RCC 7860 (cell line): Measurements from ENCODE around the gene TRIP6.
A peak's percentile ranks its signal among the peaks of the same experiment; 100 is the strongest.

Experiments used
- DNase-seq: peaks from one replicate; pipeline ENCODE4 v3.0.0-alpha.2; 2015; ENCODE audit warnings: low spot score
- FAIRE-seq: peaks from 2 replicates; lab custom pipeline; 2012; peaks lifted over from hg19 to GRCh38; lab: Jason Lieb, UNC

Gene TRIP6

DNA sequence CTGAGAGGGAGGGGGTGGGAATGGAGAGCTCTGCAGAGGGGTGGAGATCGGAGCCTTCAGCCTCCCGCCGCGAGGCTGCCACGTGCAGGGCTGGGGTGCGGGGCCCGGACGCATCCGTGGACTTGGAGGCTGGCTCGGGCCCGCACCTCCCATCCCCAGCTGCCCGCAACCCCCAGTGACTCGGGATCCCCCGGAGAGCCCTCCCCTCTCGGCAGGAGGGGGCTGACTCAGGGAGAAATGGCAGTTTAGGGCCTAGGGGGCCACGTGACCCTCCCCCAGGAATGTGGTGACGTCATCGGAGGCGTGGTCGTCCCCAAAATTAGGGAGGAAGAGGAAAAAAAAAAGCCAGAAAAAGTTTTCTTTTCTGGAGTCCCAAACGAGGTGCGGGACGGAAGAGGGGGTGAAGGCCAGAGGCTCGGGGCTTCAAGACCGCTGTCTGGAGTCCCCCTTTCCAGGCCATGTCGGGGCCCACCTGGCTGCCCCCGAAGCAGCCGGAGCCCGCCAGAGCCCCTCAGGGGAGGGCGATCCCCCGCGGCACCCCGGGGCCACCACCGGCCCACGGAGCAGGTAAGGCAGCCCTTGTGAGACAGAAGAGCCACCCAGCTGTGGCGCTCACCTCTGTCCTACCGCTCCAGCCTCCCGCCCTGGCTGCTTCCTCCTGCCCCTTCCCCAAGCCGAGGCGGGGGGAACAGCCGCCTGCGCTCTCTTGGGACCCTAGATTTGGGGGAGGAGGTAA, at the start of gene TRIP6:
TSS of gene TRIP6 (plus strand) at position 348 of the 736 bp plus-strand sequence. CDS start at position 459, 111 bp downstream.
- DNase-seq (peak; percentile 92), FAIRE-seq (peak; percentile 84)

DNA sequence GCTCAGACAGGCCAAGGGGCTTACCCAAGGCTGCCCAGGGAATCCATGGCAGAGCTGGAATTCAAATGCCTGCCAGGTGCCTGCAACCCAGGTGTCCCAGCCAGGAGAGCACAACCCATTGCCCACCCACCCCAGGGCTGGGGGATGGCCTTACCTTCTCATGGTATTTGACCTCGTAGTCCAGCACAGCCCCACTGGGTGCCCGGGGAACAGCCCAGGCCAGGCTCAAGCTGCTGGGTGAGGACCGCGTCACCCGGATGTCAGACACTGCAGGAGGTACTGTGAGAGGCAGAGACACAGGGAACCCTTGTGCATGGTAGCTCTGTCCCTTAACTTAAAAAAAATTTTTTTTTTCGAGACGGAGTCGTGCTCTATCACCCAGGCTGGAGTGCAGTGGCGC, 48.8 kb upstream of the TRIP6 start:
- no peak for DNase-seq
- no peak for FAIRE-seq

DNA sequence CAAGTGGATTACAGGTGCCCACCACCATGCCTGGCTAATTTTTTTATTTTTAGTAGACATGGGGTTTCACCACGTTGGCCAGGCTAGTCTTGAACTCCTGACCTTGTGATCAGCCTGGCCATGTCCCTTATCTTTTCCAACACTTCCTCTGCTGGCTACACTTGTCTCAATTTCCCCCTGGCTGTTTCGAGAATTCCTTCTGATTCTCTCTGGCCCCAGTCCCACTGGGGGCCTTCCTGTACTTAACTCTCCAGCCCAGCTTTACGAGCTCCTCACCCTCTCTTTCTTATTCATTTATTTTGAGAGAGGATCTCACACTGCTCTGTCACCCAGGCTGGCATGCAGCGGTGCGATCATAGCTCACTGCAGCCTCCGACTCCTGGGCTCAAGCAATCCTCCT, 48.4 kb upstream of the TRIP6 start:
- FAIRE-seq, result no peak
- DNase-seq, result no peak

- FAIRE-seq (no peak), DNase-seq (no peak)
These were observed 47.6 kb upstream of the TRIP6 start for GRCh38 chr7:100819586-100819985.

GRCh38 chr7:100822236-100823139, 44.7 kb upstream of the TRIP6 start:
- FAIRE-seq, result no peak
- no peak for DNase-seq

DNA sequence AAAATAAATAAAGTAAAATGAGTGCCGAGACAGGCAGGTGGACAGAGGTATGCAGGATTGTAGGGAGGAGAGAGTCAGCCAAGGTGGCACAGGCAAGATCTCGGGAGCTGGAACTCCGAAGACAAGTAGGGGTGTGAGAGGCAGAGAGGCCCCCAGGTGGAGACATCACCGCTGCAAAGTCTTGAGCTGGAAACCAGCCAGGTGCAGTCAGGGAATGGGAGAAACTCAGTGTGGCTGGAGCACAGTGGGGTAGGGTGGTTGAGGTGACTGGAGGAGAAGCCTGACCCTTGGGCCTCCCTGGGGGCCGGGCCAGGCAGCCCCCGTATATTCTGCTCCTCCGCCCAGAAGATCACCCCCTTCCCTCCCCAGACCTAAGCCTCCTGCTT, 44.1 kb upstream of the TRIP6 start:
- DNase-seq, result no peak
- no peak for FAIRE-seq

GRCh38 chr7:100823534-100823933, 43.7 kb upstream of the TRIP6 start:
- DNase-seq (no peak), FAIRE-seq (no peak)

GRCh38 chr7:100824499-100825214, 42.5 kb upstream of the TRIP6 start:
- FAIRE-seq (no peak), DNase-seq (no peak)

GRCh38 chr7:100825215-100825671, 41.9 kb upstream of the TRIP6 start:
- FAIRE-seq, result no peak
- no peak for DNase-seq

DNA sequence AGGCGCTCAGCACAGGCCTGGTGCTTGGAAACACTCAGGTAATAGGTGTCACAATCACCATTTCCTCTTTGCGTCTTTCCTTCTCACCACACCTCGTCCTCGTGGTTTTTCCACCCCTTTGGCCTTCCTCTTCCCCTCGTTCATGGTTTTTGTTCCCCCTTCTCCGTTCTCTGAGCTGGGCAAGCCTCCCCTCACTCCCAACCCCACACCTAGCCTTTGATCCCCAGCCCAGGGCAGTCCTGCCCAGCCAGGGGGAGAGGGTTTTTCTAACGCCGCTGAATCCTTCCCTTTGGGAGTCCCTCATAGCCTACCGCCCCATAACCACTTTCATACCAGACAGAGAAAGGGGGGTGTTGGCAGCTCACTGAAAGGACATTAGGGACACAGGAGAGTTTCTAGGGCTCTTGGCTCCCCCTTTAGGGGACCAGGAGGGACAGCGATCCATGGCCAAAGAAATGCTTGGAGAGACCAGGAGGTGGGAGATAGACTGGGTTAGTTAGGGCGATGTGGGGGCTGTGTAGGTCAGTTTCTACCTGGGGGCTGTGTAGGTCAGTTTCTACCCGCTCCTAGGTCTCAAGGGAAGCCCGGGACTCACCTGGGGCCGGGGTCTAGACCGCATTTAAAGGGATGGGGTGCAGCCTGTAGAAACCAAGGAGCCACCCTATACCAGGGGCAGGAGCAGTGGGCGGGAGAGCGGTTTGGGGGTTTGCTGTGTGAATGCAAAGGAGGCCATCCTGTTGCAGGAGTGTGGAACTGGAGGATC, 41.3 kb upstream of the TRIP6 start:
- FAIRE-seq (no peak), DNase-seq (no peak)

DNA sequence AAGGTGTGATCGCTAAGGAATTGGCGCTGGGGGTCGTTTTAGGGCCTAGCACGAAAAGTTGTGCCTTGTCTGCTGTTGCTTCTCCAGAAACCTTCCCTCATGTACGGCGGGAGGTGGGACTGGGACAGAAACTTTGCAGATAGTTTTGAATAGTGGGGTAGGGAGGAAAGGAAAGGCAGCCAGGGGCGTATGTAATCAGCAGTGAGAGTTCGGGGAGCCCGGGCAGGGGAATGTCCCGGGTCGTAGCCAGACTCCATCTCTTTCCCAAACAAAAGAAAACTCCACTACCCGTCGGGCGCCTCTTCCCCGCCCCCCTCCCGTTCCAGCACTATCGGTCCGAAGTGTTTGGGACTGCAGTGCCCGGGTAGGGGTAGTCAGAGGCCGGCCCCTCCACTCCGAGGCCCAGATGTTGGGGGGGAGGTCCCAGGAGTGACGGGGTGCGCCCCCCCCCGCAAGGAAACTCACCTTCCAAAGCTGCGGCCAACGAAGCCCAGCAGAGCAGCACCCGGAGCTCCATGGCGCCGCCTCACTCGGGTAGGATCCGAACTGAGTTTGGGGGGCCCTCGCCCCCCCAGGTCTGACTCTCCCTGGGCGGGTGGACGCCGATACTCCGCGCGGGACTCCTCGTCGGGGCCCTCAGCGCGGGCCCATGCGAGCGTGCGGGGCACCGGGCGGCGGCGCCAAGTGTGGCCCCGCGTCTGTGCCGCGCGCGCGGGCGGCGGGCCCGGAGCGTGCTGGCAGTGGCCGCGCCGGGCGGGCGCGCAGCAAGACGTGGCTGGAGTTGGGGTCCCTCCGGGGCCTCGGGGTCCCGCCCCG, 40.5 kb upstream of the TRIP6 start:
- no peak for DNase-seq
- no peak for FAIRE-seq

DNA sequence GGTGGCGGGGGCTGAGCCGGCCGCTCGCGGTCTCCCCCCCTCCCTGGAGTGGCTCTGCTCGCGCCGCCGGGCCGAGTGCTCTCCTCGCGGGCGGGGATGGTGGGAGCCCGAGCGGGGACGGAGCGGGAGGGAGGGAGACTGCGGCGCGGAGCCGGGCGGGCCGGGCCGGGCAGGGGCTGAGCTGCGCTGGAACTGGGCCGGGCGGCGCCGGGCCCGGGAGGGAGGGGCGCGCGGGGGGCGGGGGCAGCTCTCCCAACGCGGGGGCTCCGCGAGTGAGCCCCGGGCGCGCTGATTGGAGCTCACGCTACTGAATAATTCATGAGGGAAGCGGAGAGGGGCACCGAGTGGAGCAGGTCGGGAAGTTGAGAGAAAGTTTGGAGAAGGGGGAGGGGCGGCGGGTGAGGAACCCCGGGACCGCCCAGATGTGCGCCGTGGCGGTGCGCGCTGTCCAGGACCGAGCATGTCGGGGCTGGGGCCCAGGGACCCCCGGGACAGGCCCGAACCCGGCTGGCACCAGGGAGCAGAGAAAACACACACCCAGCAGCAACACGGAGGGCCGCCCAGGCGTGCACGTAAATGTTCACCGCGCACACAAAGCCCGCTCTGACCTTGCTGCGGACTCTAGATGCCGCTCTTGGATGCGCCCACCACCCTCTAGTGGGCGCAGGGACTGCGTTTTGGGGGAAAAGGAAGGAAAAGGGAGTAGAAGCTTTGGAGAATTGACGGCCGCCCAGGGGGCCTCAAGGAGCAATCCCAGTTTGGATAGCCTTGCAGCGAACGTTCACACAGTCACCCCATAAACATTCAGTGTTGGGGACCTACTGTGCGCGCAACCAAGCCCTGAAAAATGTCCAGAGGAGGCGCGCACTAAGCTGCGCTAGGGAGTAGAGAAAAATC, 39.6 kb upstream of the TRIP6 start, which contains the start of gene EPHB4:
TSS of gene EPHB4 (minus strand) at position 194 of the 897 bp plus-strand sequence. CDS start 493 bp downstream, outside the sequence.
- FAIRE-seq, result no peak
- DNase-seq, result no peak

GRCh38 chr7:100829150-100829716, 38.0 kb upstream of the TRIP6 start:
- no peak for FAIRE-seq
- DNase-seq, result no peak

DNA sequence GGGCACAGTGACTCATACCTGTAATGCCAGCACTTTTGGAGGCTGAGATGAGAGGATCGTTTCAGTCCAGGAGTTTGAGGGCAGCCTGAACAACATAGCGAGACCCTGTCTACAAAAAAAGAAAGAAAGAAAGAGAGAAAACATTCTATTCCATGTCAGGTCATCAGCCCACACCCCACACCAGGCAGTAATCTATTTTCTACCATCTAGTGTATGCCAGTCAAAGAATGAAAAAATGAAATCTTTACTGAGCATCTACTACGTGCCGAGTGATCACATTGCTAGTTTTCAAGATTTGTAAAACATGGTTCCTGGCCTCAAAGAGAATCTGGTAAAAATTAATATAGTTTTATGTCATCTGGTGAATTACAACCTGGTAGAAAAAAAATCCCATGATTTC, 36.8 kb upstream of the TRIP6 start:
- no peak for DNase-seq
- no peak for FAIRE-seq

GRCh38 chr7:100832281-100832633, 34.9 kb upstream of the TRIP6 start:
- DNase-seq (no peak), FAIRE-seq (no peak)

DNA sequence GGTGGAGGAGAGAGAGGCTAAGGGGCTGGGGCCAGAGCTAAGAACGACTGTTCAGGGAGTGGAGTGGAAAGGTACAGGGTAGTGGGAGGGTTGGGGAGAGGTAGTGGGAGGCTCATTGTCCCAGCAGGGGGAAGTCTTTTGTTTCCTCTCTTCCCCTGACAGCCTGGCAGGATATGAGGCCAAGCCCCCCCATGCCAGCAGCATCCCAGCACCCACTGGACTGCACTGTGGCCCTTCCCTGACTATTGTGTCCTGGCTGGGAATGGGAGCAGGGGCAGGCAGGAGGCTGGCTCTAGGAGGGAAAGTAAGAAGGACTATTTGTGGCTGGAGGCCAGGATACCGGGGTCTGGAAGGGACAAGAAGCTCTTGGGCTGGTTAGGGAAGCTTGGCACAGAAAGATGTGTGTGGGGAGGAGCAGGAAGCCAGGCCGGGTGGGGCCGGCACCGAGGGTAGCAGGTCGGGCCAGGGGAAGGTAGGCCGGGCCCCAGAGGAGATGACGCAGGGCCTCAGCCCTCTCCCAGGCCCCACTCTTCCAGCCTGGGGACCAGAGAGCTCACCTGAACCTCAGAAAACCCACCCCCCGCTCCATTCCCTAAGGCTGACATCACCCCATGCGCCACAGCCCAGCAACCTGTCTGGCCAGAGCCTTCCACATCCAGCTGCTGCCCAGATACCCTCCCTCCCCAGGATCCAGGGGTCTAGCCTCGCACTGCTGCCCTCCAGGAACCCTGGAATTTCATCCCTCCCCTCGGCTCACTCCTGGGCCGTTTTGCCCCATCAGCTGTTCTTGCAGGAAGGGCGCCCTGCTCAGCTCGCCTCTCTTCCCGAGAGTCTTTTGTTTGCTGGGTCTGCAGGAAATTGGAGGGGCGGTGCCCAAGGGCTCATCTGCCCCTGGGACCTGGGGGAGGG, 31.0 kb upstream of the TRIP6 start:
- DNase-seq, result no peak
- FAIRE-seq, result no peak

- FAIRE-seq, result no peak
- DNase-seq, result no peak
These were observed 30.4 kb upstream of the TRIP6 start for GRCh38 chr7:100836812-100837098.
